ENCODE measurements around the gene RASA3. TPM values are rescaled to one million over a fixed set of nuclear protein-coding genes. Genes with fewer than 3 reads are reported as not detected.

RASA3 gene
- polyA plus RNA-seq, 1 donor from 2014 or later, result 8.5 TPM

GRCh38 chr13:113979791-113980471 lies 152.5 kb downstream of the RASA3 start:
- Histone ChIP-seq H3K79me2 (replicated peaks; ENCODE audit: insufficient read depth, low read length) (no peaks in the 10 kb centered on the region), H3K27me3 (ENCODE audit: insufficient read depth, low read depth, low read length) (no peaks in the 10 kb centered on the region), H3F3A (ENCODE audit: insufficient read depth, low read length, poor library complexity, severe bottlenecking) (no peaks in the 10 kb centered on the region), H2AFZ (ENCODE audit: low read depth, low read length) (no peak overlapping the region), H3K9ac (ENCODE audit: low read length) (no peak overlapping the region), H3K36me3 (ENCODE audit: insufficient read depth, low read length) (no peaks in the 10 kb centered on the region), H3K9me2 (ENCODE audit: insufficient read depth, low read length) (no peaks in the 10 kb centered on the region), H3K4me2 (ENCODE audit: low read length) (no peak overlapping the region), H3K27ac (ENCODE audit: low read length) (no peak overlapping the region), H3K9me3 (ENCODE audit: low read length) (no peaks in the 10 kb centered on the region), H4K20me1 (ENCODE audit: insufficient read depth) (no peaks in the 10 kb centered on the region), H3K4me3 (ENCODE audit: low read length) (no peak overlapping the region)
- TF ChIP-seq SMC3 (conservative IDR thresholded peaks at IDR 0.05; ENCODE audit: poor library complexity), result no peak
- no peak for TF ChIP-seq EZH2 (IDR thresholded peaks at IDR 0.05; ENCODE audit: borderline replicate concordance, insufficient read depth, low read length, poor library complexity, severe bottlenecking)
- TF ChIP-seq MXI1 (conservative IDR thresholded peaks at IDR 0.05; ENCODE audit: poor library complexity, severe bottlenecking), result no peak

- Histone ChIP-seq H2AFZ (ENCODE audit: low read depth, low read length) (no peak overlapping the region), H3K79me2 (replicated peaks; ENCODE audit: insufficient read depth, low read length) (no peaks in the 10 kb centered on the region), H3F3A (ENCODE audit: insufficient read depth, low read length, poor library complexity, severe bottlenecking) (no peaks in the 10 kb centered on the region), H3K36me3 (ENCODE audit: insufficient read depth, low read length) (no peaks in the 10 kb centered on the region), H3K4me3 (ENCODE audit: low read length) (no peak overlapping the region), H3K9me2 (ENCODE audit: insufficient read depth, low read length) (no peaks in the 10 kb centered on the region), H3K9ac (ENCODE audit: low read length) (no peak overlapping the region), H3K9me3 (ENCODE audit: low read length) (no peaks in the 10 kb centered on the region), H3K4me2 (ENCODE audit: low read length) (no peak overlapping the region), H3K27ac (ENCODE audit: low read length) (no peak overlapping the region), H3K27me3 (ENCODE audit: insufficient read depth, low read depth, low read length) (no peaks in the 10 kb centered on the region), H4K20me1 (ENCODE audit: insufficient read depth) (no peaks in the 10 kb centered on the region)
- TF ChIP-seq CTCF (IDR thresholded peaks at IDR 0.05; ENCODE audit: poor library complexity, severe bottlenecking), result no peak
- TF ChIP-seq TAF1 (IDR thresholded peaks at IDR 0.05; ENCODE audit: low read depth), result no peak
- TF ChIP-seq SMC3 (conservative IDR thresholded peaks at IDR 0.05; ENCODE audit: poor library complexity), result no peak
- TF ChIP-seq EZH2 (IDR thresholded peaks at IDR 0.05; ENCODE audit: borderline replicate concordance, insufficient read depth, low read length, poor library complexity, severe bottlenecking), result no peak
- no peak for TF ChIP-seq POLR2AphosphoS5 (IDR thresholded peaks at IDR 0.05)
- TF ChIP-seq REST (IDR thresholded peaks at IDR 0.05; ENCODE audit: borderline replicate concordance), result no peak
- no peak for TF ChIP-seq RAD21 (conservative IDR thresholded peaks at IDR 0.05)
- TF ChIP-seq EP300 (conservative IDR thresholded peaks at IDR 0.05; ENCODE audit: poor library complexity, severe bottlenecking), result no peak
- no peak for TF ChIP-seq MXI1 (conservative IDR thresholded peaks at IDR 0.05; ENCODE audit: poor library complexity, severe bottlenecking)
Observed at GRCh38 chr13:113978741-113979481, 153.5 kb downstream of the RASA3 start.
